ENCODE measurements around the gene TRIM29. TPM values are rescaled to one million over a fixed set of nuclear protein-coding genes. Genes with fewer than 3 reads are reported as not detected.
A peak's percentile ranks its signal among the peaks of the same experiment; 100 is the strongest.

The TRIM29 gene
- polyA plus RNA-seq, 5 donors, result 0.21 to 1.1 (median 0.81) TPM

DNA sequence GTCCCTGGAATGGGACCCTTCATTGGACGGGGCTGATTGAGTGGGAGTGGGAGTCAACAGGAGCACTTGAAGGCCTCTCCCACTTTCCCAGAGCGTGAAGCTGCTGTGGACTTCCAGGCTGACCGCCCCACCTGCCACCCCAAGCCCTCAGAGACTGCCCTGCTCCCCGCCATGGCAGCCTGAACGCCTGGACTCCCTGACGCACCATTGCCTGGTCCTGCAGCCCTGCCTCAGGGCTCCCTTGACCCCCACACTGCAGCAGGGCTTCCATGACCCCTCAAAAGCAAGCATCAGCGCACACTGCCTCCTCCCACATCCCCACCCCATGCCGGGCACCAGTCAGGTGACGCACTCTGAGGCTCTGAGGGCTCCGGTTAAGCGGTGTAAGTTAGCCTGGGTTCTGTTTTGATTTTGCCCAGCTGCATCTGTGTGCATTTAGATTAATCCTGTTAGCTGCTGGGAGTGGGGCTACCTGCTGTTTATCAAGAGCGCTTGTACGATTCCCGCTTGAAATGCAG lies 39.4 kb downstream of the TRIM29 start:
- DNase-seq, result no peak

DNA sequence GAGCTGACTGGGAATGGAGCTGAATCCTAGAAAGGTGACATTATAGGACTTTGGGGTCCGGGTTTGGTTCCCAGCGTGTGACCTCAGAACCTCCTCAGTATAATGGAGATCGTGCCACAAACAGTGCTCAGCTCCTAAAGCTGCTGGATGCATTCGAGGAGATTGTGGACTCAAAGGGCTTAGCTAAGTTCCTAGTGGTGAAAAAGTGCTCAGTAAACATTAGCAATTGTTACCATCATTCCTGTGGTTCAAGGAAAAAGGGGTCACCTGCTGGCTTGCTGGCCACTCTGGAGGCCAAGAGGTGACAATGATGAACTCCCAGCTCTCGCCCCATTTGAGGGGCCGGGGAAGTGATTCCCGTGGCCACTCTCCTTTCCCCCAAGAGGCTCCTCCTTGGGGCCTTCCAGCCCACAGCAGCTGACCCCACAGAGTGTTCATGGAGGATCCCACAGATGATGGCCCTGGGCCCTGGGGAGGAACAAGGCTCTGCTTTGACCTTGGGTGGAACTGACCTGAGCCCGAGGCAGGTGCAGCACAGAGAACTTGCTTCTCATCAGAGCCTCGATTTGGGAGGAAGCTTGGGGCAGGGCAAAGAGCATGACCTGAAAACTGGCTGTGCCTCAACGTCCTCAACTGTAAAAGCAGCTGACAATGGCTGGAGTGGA lies 40.1 kb downstream of the TRIM29 start:
- no peak for DNase-seq

DNA sequence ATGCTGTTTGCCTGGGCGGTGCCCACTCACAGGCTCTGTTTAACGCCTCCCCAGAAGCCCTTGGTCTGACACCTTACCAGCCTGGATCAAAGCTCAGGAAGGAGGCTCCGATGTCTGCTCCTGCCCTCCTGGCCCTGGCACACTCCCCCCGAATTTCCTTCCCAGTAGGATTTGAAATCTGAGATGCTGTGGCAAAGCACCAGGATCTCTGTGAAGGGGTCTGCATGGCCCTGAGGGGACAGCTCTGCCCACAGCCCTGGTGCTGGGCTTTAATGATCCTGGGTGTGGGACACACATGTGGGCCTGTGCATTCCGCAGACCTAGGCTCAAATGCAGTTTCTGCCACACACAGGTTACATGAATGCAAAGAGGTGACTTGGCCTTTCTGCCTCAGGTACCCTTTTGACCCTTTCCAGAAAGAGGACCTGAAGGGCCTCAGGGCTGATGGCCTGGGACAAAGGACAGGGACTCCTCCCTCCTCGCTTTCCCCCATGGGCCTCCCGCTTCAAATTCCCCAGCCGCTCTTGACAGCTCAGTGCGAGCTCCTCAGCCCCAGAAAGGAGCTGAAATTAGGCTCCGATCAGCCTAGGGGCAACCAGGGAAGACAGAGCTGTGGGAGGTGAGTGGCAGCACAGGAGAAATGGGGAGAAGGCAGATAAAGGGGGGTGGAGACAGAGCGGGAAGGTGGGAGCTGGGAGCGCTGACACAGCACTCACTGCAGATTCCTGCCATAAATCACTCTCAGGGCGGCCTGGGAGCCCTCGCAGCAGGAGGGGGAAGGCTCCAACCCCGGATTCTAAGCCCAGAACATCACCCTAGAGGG lies 41.3 kb downstream of the TRIM29 start:
- no peak for DNase-seq

DNA sequence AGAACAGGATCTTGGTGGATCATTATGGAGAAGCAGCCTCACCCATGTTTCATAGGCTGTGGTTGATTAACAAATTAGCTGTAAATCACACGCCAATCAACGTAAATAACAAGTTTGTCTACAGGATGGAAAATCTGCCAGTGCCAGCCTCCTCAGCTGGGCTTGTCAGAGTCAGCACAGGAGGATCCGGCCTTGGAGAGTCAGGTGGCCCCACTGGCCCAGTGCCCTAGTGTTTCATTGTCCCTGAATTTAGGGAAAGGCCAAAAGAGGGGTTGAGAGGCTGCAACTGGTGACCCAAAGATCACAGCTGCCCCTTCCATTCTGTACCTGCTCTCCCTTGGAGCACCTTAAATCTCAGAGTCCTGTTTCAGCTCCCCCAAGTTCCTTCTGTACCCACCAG lies 42.4 kb downstream of the TRIM29 start:
- no peak for DNase-seq

DNA sequence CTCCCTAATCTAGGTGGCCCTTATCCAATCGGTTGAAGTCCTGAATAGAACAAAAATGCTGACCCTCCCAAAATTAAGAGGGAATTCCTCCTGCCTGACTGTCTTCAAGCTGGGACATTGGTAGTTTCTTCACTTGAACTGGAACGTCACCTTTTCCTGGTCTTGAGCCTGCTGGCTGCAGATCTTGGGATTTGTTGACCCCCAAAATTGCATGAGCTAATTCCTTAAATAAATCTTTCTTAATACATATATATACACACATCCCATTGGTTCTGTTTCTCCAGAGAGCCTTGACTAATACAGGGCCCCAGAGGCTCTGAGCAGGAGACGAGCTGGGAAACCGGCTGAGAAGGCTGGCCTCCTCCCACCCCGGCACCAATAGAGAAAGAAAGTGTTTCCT lies 46.2 kb downstream of the TRIM29 start:
- DNase-seq, result no peak

DNA sequence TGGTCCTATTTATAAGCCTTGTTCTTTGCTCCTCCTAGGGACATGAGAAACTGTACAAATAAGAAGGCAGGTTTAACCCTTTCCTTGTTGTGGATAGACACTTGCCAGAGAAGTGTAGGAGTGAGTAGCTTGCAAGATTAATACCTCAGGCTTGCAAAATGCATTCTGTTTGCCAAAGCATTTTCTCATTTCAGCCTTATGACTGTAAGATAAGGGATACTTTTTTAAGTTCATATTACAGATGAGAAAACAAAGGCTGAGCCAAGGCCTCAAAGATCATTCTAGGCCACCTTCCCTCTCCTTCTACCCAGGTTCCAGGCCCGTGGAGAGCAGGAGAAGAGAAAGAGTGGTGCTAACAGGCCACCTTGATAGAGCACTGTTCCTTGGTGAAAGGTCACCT lies 46.8 kb downstream of the TRIM29 start:
- no peak for DNase-seq

DNA sequence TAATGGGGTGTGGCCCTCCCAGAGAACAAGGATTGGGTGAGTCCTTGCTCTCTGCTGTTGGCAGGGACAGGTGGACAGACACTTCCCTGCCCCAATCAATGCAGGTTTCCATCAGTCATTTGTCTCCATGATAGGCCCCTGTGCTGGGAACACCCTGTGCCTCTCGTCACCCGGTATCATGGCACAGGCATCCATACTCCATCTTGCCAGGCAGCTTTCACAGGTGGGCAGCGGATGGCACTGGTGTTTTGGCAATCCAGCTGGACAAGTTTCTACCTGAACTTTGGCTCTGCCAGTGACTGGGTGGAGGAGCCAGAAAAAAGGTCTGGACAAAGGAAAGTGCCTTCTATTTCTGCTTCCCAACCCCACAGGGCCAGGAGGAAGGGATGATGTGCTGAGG lies 47.5 kb downstream of the TRIM29 start:
- no peak for DNase-seq

DNA sequence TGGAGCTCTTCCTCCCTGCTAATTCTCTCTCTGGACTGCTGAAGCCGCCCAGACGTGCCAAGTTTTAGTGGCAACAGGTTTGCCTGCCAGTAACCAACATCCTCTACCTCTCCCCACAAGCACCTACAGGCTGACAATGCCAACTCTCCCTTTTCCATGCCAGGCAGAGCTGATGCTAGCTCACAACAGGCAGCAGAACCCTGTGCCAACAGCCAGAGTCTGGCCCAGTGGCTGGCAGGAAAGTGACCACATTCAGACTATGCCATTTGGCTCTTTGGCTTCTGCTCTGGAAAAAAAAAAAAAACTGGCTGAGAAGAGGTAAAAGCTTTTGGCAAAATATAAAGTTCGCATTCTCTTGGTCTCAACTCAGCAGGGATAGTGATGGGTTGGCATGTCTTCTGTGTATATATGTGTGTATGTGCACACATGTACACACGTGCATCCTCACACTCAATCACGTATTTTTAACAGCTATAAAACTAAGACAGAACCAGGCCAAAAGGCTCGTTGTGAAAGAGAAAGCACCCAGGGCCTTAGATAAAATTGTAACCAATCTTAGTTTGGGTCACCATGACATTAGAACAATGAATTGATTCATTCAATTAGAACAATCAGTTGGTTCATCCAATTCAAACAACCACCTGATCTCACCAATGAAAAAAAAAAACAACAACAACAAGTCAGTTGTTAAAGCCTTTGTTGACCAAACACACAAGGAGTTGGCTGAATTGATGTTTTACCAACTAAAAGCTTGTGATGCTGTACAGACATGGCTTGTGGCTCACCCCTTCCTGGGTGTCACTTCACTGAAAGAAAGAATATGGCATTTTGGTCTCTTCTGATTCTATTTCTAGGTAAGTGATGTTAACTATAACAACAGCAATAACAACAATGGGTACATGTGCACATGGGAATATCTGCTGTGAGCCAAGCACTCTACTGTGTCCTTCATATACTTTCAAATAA lies 48.6 kb downstream of the TRIM29 start:
- DNase-seq, result no peak

DNA sequence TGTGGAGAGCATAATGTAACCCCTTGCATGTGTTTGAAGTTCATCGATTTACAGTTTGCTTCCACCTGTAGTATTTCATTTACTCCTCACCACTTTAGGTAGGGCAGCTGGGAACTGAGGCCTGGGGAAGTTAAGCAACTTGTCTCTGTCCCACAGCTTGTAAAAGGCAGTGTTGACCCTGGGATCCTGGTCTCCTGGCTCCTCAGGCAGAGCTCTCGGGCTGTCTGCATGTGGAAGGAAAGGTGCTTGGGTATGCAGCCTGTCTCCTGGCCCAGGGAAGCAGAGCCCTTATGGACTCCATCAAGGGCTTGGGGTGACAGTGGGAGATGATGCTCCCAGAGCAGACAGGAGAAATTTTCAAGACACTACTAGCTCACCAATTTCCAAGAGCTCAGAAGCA lies 49.9 kb downstream of the TRIM29 start:
- no peak for DNase-seq

DNA sequence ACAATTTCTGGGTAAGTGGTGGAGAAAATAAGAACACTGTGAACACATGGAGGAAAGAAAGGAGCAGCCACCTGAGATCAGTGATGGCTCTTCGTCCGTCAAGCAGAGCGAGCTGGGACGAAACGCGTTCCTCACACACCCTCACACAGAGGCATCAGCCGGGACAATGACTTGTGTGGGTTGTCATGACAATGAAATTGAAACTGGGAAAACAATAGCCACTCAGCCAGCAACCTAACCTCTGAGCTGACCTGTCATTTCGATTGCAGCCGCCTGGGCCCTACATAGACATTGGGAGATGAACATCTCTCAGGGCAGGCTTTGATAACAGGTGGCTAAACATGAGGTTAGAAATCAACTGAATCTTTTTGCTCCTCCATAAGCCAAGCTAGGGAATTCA lies 51.3 kb downstream of the TRIM29 start:
- no peak for DNase-seq

DNA sequence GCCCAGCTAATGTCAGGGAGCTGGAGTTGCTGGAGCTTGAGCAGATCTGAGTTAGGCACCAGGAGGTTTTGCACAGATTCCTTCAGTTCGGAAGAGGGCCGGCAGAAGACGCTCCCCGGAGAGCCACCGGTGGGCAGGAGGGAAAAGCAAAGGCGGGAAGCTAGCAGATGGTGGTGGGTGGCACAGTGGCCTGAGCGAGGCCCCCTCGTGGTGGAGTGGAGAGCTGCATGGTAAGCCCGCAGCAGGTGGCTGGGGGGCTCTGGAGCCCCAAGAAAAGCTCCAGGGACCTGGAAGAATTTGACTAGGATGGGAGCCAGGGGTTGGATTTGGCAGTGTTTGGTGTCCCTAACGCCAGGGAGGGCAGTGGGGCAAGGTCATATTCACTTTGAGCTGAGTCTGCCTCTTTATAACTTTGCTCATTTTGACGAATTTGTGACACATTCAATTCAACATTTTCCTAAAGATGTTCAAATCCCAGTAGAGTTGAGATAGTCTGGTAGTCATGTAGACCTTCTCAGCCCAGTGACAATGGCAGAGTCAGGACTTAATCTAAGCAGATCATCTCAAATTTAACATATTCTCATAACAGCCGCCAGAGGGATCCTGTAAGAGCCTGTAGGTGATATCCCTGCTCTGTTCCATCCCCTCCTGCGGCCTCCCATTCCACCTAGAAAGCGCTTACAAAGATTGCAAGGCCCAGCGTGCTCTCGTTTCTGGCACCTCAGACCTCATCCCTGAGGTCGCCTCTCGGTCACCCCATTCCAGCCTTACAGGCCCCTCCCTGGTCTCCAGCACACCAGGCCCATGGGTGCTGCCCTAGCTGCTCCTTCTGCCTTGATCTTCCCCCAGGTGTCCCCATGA lies 57.9 kb downstream of the TRIM29 start:
- DNase-seq, result no peak

DNA sequence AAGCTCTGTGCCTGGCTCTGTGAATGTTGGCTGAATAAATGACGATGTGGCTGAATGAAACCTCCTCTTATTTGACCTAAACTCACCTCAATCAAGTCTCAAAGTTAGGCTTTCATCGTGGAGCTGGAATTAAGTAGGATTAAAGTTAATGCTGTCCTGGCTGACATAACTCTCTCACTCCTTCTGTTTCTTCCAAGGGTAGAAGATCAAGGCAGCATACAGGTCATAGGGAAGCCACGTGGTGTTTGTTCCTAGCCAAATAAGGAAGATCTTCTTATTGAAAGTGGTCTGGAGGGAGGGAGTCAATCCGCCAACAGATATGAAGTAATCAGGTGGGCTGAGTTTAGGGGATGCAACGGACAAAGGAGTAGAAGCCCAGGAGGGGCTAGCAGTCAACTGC lies 59.5 kb downstream of the TRIM29 start:
- DNase-seq, result no peak

DNA sequence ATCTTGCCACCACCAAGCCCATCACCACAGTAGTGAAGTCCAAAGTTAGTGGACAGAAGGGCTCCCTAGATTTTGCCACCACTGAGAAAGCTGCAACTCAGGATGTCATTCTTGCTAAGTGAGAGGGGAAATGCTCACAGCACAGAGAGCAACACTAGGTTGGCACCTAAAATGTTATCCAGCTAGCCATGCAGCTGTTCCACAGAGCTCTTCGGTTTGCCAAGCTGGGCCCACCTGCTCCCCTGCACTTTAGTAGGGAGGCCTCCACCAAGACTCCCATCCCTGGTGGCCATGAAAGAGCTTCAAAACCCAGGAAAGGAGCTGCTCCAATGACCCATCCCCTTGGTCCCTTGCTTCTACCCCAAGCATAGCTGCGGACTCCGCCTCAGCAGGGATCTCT lies 63.8 kb downstream of the TRIM29 start:
- DNase-seq, result no peak

DNA sequence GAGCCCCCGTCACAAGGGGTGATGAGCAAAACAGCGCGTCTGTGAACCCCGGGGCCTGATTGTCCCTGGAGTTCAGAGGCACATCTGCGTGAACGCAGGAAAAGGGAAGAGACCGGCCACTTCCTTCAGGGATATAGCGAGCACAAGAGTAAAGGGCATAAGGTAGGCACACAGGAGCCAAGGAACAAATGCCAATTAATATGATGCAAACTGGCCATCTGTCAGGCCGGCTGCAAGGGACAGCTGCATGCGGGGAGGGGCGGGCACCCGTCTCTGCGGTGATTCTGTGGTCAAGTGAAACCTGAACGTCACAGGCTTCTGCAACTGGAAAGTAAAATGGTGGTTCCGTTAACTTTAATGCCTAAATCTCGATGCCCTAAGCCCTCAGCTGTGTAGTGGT lies 64.7 kb downstream of the TRIM29 start:
- DNase-seq, result no peak

DNA sequence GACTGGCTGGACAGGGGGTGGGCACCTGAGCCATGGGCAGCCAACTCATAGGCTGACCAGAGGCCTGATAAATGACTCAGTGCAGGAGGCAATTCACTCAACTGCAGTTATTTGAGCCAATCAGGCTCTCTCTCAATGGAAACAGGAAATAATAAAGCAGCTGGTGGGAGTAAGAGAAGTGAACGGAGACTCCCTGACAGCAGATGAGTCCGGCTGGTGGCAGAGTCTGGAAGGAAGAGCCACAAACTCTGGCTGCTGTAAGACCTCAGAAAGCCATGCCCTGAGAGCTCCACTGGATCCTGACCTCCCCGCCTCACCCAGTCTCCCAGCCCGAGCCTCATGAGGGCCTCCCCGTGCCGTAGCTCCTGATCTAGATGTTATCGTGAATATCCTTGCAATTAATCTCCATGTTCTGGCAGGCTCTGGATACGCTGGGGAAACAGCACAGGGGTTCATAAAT lies 69.8 kb downstream of the TRIM29 start:
- DNase-seq, result peak; percentile 24 to 48

DNA sequence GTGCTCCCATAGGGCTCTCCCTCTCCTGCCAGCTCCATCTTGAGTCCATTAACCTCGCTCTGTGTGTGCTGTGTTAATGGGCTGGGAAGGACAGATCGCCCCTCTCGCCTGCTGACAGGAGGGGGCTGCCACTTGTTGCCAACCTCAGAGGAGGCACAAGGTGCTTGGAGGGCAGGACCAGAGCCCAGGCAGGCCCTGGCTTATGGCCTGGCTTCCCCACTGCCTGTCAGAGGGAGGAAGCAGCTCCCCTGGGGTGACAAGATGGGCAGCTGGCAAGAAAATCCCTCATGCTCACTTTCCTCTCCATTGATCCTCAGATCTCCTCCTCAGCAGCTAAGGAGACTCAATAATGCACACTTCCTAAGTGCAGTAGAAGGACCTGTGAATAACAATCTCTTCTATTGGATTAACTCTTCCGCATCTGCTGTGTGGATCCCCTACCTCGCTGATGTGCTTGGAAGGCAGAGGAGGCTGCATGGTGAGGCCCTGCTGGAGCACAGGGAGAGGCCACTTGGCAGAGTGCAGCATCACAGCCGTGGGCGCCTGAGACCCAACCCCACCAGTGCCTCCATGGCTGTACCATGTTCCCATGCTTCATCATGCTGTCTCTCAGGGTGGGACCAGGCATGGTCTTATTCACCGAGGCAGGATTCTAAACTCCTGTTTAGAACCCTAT lies 70.3 kb downstream of the TRIM29 start:
- no peak for DNase-seq

DNA sequence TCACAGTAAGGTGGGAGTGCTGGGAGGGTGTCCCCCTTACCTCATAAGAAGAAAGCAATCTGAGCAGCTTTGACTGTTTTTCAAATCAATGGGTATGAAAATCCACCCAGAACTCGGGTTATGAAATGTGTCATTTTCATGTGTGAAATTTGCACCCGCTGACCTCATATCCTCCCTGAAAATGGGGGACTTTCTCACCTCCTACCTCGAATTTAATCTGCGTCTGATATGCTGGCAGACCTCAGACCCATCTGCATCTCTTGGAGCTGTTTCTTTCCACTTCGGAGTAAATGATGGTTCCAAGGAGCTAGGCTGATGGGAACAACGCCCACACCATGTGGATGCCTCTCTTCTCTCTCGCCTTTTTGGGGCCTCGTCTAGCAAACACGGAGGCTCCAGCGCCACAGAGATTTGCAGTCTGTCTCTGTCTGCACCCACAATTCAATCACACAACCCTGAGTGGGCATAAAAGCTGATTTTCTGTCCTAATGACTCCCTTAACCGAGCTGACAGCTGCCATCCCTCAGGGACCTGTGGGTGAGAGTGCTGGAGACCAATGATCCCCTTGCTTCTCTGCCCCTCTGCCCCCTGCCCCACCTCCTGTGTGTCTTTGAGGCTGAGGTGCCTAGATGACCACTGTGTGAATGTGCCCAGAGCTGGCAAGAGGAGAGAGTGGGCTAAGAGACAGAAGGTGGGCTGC lies 71.0 kb downstream of the TRIM29 start:
- DNase-seq, result no peak

DNA sequence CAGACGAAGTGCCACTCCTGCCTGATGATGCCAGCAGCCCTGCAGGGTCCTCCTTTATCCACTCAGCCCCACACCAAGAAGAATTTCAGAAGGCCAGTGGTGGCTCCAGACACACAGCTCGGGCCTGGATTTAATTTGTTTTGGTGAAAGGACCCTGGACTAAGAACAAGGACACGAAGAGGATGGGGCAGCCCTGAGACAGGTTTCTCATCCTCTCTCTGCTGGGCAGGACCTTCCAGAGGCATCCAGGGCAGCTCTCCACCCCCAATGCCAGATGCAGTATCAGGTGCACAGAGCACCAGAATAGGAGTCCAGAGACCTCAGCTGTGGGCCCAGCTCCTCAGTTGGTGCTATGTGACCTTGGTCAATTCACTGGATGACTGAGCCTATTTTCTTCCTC lies 72.0 kb downstream of the TRIM29 start:
- no peak for DNase-seq

DNA sequence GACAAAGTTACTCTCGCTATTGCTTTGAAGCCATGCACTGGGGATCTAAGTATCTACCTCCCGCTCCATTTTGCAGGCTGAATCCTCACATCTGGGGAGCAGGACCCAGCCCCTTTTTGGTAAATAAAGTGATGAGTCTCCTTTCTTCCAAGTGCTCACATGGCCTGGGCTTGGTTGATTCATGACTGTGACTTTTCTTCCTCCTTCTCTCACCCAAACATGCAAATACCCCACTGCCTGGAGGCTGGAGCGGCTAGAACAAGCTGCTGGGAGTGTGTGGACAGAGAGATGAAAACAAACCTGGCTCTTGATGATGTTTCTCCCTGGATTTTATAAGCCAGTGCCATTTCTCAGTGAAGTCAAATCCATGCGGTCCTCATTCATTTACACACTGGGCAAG lies 72.7 kb downstream of the TRIM29 start:
- DNase-seq, result no peak

DNA sequence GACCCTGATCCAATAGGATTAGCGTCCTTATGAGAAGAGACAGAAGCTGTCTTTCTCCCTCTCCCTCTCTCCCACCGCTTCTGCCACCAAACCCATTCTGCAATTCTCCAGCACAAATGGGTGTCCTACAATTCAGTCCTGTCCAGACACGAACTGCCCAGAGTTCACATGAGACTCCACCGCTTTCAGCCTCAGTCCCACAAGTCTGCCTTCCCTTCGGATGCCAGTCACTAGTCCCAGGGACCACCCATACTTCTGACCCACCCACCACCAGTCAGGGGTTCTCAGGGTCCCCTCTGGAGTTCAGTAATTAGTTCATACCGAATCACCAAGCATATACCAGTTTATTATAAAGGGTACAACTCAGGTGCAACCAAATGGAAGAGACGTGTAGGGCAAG lies 73.6 kb downstream of the TRIM29 start:
- DNase-seq, result no peak
